Suppressor macrophage treated with lipopolysaccharide for 4 hours (primary cell): ENCODE results near the gene LNPEP.

ENCODE experiments used
- DNase-seq: peaks from one replicate; pipeline ENCODE4 v3.0.0-alpha.2; 2020

The LNPEP gene

DNA sequence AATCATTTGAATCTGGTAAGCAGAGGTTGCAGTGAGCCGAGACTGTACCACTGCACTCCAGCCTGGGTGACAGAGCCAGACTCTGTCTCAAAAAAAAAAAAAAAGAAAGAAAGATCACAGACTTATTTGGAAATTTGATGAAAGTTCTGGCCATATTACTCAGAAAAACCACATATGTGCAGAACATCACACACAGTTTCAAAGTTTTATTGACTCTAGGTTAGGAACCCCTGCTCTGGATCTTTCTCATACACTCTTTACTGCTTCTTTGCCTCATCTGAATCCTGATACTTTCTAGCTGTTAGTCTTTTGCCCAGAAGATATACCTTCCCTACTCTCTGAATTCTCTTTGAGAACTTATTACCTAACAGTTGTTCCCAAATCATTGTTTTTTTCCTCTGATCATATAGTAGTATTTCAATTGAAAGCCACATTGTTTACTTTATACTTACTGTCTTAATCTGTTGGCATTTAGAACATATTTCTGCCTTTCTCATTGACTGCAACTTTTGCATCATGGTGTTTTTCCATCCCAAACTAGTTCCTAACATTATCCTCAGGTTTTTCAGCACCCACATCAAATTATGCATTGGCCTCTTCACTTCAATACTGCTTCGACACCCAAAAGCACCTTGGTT, 68.7 kb downstream of the LNPEP start:
- DNase-seq: no peak

GRCh38 chr5:97006454-97007060, 70.7 kb downstream of the LNPEP start:
- no peak for DNase-seq

GRCh38 chr5:97009212-97009898, 73.5 kb downstream of the LNPEP start:
- DNase-seq: peak; percentile 87

DNA sequence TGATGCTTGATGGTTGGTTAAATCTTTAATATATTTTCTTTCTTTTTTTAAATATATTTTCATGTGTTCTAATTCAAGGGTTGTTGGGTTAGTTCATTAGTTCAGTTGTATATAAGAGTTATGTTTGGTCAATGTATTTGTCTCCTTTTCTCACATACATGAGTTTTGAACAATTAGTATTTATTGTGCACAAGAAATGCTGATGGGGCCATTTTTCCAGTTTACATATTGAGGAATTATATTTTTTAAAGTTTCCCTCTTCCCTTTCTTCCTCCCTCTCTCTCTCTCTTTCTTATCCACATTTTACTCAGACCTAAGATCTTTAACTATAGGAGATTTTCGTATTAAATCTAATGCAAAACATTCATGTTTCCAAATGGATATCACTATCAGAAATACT, 74.0 kb downstream of the LNPEP start:
- no peak for DNase-seq

- no peak for DNase-seq
Measured at GRCh38 chr5:97010606-97011005, 74.7 kb downstream of the LNPEP start.

DNA sequence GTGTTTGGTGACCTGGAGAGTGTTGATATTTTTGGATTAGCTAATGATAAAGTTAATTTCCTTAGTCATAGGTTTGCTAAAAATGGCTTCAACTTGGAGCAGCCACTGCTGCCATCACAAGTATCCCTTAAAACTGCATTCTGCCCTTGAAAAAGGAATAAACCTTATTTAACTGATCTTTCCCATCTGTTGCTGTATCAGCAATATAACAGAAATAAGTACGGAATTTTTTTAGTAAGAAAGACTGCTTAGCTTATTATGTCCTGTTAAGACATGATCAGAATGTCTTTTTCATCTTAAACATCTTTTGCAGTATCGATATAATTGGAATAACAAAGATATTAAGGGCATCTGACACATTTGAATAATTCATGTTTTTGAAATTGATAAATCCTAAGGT, 75.7 kb downstream of the LNPEP start:
- no peak for DNase-seq

DNA sequence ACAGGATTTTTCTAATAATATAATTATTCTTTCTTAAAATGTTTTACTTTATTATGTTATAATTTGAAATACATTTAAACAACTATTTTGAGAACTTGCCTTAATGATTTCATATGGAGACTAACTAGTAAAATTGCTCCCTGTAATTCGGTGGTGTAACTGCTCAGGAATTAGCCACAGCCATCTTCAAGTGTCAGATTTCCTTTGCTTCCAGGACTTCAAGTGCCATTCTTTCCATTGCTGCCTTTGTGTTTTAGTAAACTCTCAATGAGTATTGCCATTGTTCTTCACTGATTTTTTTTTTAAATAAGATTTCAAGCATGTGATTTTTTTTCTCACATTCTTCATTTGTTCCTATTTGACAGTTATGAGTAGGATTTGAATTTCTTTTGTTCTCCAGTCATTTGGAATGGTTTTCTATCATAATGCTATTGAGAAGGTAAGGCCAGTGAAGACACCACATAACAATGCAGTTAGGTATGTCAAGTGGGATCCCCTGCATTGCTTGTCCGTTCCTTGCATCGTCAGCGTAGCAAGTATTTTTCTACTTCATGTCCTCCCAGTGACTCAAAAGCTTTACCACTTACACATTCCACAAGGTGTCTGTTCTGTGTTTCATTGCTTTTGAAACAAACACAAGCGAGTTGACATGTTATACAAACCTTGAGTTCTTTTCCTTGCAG, 83.7 kb downstream of the LNPEP start:
- no peak for DNase-seq

DNA sequence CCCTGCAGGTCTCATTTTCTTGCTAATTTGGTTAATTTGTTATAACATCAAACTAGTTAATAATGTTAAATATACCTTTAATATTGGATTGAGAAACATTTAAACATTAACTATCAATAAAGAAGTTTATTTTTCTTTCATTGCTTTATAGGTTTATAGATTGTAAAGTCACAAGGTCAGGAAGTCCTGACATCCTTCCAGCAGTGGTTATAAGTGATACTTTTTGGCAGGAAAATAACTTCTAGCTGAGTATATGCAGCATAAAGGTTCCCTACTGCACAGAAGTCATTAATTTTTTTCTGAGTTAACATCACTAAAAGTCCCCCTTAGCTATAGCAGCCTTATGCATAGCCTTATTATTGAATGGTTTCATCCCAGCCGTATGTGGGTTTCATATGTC, 85.5 kb downstream of the LNPEP start:
- no peak for DNase-seq

DNA sequence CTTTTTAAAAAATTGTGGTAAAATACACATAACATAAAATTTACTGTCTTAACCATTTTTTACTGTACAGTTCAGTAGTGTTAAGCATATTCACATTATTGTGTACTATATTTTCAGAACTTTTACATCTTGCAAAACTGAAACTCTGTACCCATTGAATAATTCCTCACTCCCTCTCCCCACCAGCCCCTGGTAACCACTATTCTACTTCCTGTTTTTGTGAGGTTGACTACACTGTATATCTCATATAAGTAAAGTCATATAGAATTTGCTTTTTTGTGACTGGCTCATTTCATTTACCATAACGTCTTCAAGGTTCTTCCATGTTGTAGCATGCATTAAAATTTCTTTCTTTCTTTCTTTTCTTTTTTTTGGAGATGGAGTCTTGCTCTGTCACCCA, 87.0 kb downstream of the LNPEP start:
- DNase-seq: peak; percentile 19

GRCh38 chr5:97026721-97027120, 90.8 kb downstream of the LNPEP start:
- DNase-seq: no peak

GRCh38 chr5:97037819-97038218, 101.9 kb downstream of the LNPEP start:
- no peak for DNase-seq

DNA sequence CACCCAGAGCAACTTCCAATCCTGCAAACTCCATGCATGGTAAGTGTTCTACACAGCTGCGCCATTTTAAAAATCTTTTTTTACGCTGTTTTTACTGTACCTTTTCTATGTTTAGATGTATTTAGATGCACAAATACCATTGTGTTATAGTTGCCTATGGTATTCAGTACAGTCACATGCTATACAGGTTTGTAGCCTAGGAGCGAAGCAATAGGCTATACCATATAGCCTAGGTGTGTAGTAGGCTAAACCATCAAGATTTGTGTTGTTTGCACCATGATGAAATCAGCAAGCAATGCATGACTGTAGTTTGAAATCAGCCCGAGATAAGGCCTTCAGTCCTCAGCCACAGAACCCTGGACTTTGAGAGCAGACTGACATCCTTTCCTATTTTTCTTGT, 105.4 kb downstream of the LNPEP start:
- DNase-seq: no peak

DNA sequence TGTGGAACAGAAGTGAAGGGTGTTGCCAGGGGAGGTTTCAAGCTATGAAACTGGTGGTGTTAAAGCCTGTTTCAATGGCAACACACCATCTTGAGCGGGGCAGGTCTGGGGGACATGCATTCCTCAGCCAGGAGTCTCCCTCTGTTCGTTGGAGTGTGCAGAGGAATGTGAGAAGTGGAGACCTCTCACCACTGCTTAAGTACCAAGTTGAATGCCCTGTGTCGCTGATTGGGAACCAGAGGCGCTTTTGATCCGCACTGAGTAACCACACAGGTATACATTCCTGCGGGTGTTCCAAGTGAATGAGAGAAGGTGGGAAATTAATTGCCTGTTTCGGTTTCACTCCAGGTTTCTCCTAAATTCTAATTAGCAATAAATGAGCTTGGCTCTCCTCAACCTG, 107.1 kb downstream of the LNPEP start:
- no peak for DNase-seq

- no peak for DNase-seq
Measured at GRCh38 chr5:97043511-97043910, 107.6 kb downstream of the LNPEP start.

DNA sequence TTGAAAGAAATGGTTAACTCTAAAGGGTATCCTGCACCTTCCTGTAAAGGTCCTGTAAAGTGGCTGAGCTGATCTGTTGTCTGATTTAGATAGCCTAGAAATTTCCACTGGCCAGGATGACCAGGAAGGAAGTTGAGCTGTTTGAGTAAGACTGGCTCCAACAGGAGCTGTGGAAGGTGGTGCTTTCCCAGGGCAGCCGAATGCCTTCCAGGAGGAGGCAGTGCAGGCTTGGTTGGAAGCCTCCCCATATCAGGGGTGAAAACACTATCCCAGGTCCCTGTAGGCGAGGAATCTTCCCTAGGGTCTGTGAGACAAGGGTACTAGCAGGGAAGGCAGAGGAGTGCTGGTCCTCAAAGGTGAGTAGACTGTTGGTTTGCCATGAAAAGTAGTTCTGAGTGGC, 108.2 kb downstream of the LNPEP start:
- DNase-seq: peak; percentile 24

DNA sequence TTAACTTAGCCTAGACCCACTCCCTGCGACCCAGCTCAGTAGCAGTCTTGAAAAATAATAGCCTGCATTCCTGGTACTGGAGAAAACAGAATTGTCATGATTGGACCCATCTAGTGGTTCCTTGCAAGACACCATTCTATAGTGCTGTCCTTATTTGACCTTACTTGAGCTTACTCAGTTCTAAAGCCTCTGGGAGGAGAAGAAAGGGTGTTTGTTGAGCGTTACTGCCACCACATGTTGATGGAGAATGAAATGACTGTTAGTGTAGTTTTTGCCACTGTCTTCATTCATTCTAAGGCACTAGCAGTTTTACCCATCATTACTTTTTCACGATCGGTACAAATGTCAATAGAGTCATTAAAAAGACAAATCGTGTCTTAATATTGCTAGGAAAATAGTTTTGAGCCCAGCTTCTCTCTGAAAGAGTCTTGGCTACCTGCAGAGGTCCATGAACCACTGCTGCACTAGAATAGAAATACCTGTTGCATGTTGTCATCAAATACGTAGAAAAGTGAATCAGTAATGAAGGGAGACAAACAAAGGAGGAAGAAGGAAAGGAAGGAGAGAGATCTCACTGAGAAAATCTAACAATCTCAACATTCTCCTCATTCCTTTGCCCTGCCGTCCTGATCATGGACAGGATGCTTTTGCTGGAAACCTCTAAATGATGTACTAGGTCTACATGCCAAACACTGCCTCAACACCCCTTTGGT, 110.5 kb downstream of the LNPEP start:
- DNase-seq: no peak

DNA sequence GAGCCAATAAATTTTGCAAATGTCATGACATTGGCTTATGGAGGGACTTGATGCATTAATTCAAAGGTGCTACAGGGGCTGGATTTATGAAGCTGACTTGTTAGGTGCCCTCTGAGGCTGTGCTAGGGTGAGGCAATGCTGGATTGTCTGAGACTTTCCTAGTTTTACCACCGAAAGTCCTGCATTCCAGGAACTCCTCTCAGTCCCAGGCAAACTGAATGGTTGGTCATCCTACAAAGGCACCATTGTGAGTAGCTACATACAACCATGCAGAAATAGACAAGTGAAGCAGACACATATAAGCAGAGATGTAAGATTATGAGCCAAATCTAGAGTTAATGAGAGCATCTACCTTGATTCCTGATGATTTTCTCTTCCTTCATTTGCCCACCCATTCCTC, 111.2 kb downstream of the LNPEP start:
- no peak for DNase-seq

DNA sequence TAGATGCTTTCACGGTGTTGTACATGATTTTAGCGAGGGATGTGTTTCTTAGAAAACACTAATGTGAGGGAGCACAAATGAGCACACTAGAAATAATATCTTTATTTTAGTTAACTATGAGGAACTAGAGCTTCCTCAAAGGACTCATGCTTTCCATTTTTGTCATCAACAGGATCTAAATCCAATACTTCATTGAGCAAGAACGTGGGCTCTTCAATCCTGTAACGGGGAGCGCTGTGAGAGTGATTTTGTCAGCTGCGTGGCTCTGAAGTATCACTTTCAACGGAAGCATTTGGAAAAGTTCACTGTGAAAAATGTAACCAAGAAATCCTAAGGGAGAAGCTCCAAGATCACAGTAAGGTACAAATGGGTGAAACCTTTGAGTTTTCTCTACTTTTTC, 113.3 kb downstream of the LNPEP start:
- peak; percentile 90 for DNase-seq

DNA sequence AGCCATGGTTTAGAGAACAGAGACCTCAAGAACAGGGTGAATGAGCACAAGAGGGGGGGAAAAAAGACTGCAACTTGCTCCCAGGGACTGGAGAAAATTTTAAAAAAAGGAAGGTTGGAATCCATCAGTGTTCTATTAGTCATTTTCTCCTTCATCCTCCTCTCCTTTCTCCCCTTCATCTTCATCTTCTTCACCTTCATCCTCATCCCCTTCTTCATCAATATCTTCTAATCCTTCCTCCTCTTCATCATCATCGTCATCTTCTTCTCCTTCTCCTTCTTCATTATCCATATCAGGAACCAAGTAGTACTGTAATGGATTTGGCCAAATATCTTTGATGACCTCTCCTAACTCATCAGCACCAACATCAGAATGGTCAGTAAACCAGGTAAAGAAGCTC, 120.4 kb downstream of the LNPEP start:
- no peak for DNase-seq

GRCh38 chr5:97062046-97062445, 126.2 kb downstream of the LNPEP start:
- DNase-seq: no peak

DNA sequence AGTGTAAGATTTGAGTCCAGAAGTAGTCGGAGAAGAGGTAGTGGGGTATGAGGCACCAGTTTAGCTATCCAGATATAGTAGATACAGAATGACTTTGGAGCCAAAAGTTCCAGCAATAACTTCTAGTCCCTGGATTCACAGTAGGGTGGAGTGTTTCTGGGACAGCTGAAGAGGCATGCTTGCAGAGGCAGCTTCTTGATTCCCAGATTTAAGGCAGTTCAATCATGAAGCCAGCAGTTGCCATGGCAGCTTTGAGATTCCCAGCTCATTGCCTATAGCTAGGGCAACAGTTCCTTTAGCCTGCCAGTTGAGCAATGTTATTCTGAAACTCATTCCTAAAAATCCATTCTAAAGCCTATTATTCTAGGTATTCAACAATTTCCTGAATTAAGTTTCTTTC, 127.4 kb downstream of the LNPEP start:
- DNase-seq: no peak

DNA sequence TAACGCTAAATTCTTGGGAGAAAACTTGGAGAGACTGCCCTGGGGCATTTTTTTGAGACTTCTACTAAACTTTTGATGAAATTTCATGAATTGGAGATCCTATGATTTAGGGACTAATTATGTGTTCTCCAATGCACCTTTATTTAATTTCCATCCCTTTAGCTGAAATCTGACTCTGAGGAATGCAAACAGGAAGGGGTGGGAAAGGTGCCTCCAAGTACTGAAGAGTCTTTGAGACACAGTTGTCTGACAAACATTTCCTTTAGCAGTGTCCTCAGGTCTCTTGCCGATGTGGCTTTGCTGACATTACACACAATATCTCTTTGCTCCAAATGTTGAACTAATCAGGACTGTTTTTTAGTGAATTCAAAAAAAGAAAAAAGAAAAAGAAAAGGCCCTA, 129.6 kb downstream of the LNPEP start:
- DNase-seq: no peak

DNA sequence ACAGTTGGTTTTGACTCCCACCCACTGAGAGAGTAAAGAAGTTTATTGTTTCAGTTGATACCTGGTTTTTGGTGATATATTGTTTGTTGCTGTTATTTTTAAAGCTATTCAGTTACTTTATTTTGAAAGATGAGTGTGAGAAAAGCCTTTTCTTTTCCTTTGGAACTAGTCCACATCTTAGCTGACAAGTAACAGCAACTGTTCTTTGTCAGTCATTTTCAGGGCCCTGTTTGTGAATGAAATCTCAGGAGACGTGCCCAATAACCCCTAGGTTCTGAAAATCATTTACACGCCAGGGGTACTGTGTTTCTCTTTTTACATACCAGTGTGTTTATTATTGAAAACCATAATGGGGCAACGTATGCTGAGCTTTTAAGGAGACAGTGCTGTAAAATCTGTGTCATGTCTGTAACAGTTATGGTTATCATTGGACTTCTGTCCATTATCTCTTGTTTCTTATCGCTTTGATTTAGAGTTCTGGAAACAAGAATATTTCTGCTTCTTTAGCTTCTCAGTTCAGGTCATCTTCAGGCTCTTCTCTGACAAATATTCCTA, 131.5 kb downstream of the LNPEP start:
- DNase-seq: no peak
